ENCODE results near the gene SMS.

SMS gene

GRCh38 chrX:21940356-21940829 is at the start of gene SMS:
SMS (plus strand) TSS chrX:21940709; CDS start chrX:21940825, 116 bp downstream.
- Mint-ChIP-seq H3K36me3 (ENCODE audit: low read depth) (peaks cover 11% of the 10 kb centered on the region), H3K27me3 (ENCODE audit: low read depth) (no peaks in the 10 kb centered on the region), H3K27ac (peak within 1 kb of the TSS; percentile 77), H3K4me1 (ENCODE audit: low read depth) (peaks cover 17% of the 10 kb centered on the region), H3K9me3 (no peaks in the 10 kb centered on the region), H3K4me3 (peak within 1 kb of the TSS; percentile 82)
- peak; percentile 60 for DNase-seq (ENCODE audit: low spot score)

- DNase-seq (ENCODE audit: low spot score): no peak
- Mint-ChIP-seq H3K4me3 (no peak overlapping the region), H3K36me3 (ENCODE audit: low read depth) (no peaks in the 10 kb centered on the region), H3K9me3 (no peaks in the 10 kb centered on the region), H3K27me3 (ENCODE audit: low read depth) (no peaks in the 10 kb centered on the region), H3K4me1 (ENCODE audit: low read depth) (no peaks in the 10 kb centered on the region), H3K27ac (no peak overlapping the region)
Measured at GRCh38 chrX:21905313-21905712, 35.2 kb upstream of the SMS start.

- H3K36me3 Mint-ChIP-seq (ENCODE audit: low read depth): no peaks in the 10 kb centered on the region
- DNase-seq (ENCODE audit: low spot score): no peak
- H3K9me3 Mint-ChIP-seq: no peaks in the 10 kb centered on the region
- H3K27ac Mint-ChIP-seq: no peak overlapping the region
- H3K4me1 Mint-ChIP-seq (ENCODE audit: low read depth): no peaks in the 10 kb centered on the region
- no peaks in the 10 kb centered on the region for H3K27me3 Mint-ChIP-seq (ENCODE audit: low read depth)
- no peak overlapping the region for H3K4me3 Mint-ChIP-seq
Measured at GRCh38 chrX:21905953-21906352, 34.6 kb upstream of the SMS start.

- DNase-seq (ENCODE audit: low spot score): no peak
- Mint-ChIP-seq H3K27me3 (ENCODE audit: low read depth) (no peaks in the 10 kb centered on the region), H3K9me3 (no peaks in the 10 kb centered on the region), H3K4me3 (no peak overlapping the region), H3K4me1 (ENCODE audit: low read depth) (no peaks in the 10 kb centered on the region), H3K36me3 (ENCODE audit: low read depth) (peaks cover 1% of the 10 kb centered on the region), H3K27ac (no peak overlapping the region)
Measured at GRCh38 chrX:21907260-21907659, 33.2 kb upstream of the SMS start.

- peaks cover 1% of the 10 kb centered on the region for H3K36me3 Mint-ChIP-seq (ENCODE audit: low read depth)
Measured at GRCh38 chrX:21911481-21911880, 29.0 kb upstream of the SMS start.

GRCh38 chrX:21912220-21912619 is 28.3 kb upstream of the SMS start:
- no peaks in the 10 kb centered on the region for H3K27me3 Mint-ChIP-seq (ENCODE audit: low read depth)
- no peak overlapping the region for H3K27ac Mint-ChIP-seq
- no peak for DNase-seq (ENCODE audit: low spot score)
- H3K9me3 Mint-ChIP-seq: no peaks in the 10 kb centered on the region
- H3K4me3 Mint-ChIP-seq: no peak overlapping the region
- peaks cover 1% of the 10 kb centered on the region for H3K36me3 Mint-ChIP-seq (ENCODE audit: low read depth)
- no peaks in the 10 kb centered on the region for H3K4me1 Mint-ChIP-seq (ENCODE audit: low read depth)

More at GRCh38 chrX:21911481-21911880, 29.0 kb upstream of the SMS start:
- no peaks in the 10 kb centered on the region for H3K4me1 Mint-ChIP-seq (ENCODE audit: low read depth)
- no peaks in the 10 kb centered on the region for H3K9me3 Mint-ChIP-seq
- no peak overlapping the region for H3K4me3 Mint-ChIP-seq
- DNase-seq (ENCODE audit: low spot score): no peak
- no peaks in the 10 kb centered on the region for H3K27me3 Mint-ChIP-seq (ENCODE audit: low read depth)
- H3K27ac Mint-ChIP-seq: no peak overlapping the region

- H3K4me1 Mint-ChIP-seq (ENCODE audit: low read depth): no peaks in the 10 kb centered on the region
- H3K27me3 Mint-ChIP-seq (ENCODE audit: low read depth): no peaks in the 10 kb centered on the region
- H3K27ac Mint-ChIP-seq: no peak overlapping the region
- no peak overlapping the region for H3K4me3 Mint-ChIP-seq
- peaks cover 1% of the 10 kb centered on the region for H3K36me3 Mint-ChIP-seq (ENCODE audit: low read depth)
- DNase-seq (ENCODE audit: low spot score): no peak
- no peaks in the 10 kb centered on the region for H3K9me3 Mint-ChIP-seq
Measured at GRCh38 chrX:21912989-21913388, 27.5 kb upstream of the SMS start.

GRCh38 chrX:21926116-21926515 is 14.4 kb upstream of the SMS start:
- Mint-ChIP-seq H3K36me3 (ENCODE audit: low read depth) (peaks cover 12% of the 10 kb centered on the region), H3K4me1 (ENCODE audit: low read depth) (peaks cover 21% of the 10 kb centered on the region), H3K4me3 (no peak overlapping the region), H3K27me3 (ENCODE audit: low read depth) (no peaks in the 10 kb centered on the region), H3K27ac (no peak overlapping the region), H3K9me3 (peaks cover 11% of the 10 kb centered on the region)
- no peak for DNase-seq (ENCODE audit: low spot score)

GRCh38 chrX:21926527-21927278 is 13.8 kb upstream of the SMS start:
- H3K4me1 Mint-ChIP-seq (ENCODE audit: low read depth): peaks cover 21% of the 10 kb centered on the region
- H3K4me3 Mint-ChIP-seq: peak overlapping the region; percentile 32
- peaks cover 11% of the 10 kb centered on the region for H3K9me3 Mint-ChIP-seq
- H3K36me3 Mint-ChIP-seq (ENCODE audit: low read depth): peaks cover 12% of the 10 kb centered on the region
- DNase-seq (ENCODE audit: low spot score): peak; percentile 11
- H3K27ac Mint-ChIP-seq: peak overlapping the region; percentile 60
- H3K27me3 Mint-ChIP-seq (ENCODE audit: low read depth): no peaks in the 10 kb centered on the region

GRCh38 chrX:21929209-21929608 is 11.3 kb upstream of the SMS start:
- Mint-ChIP-seq H3K36me3 (ENCODE audit: low read depth) (peaks cover 12% of the 10 kb centered on the region), H3K4me1 (ENCODE audit: low read depth) (peaks cover 26% of the 10 kb centered on the region), H3K27me3 (ENCODE audit: low read depth) (no peaks in the 10 kb centered on the region), H3K9me3 (peaks cover 11% of the 10 kb centered on the region), H3K4me3 (peak overlapping the region; percentile 15), H3K27ac (peak overlapping the region; percentile 55)
- no peak for DNase-seq (ENCODE audit: low spot score)

GRCh38 chrX:21930986-21931385 is 9.5 kb upstream of the SMS start:
- Mint-ChIP-seq H3K4me3 (no peak overlapping the region), H3K27ac (no peak overlapping the region), H3K27me3 (ENCODE audit: low read depth) (no peaks in the 10 kb centered on the region), H3K9me3 (peaks cover 11% of the 10 kb centered on the region), H3K4me1 (ENCODE audit: low read depth) (peaks cover 26% of the 10 kb centered on the region), H3K36me3 (ENCODE audit: low read depth) (peaks cover 12% of the 10 kb centered on the region)
- no peak for DNase-seq (ENCODE audit: low spot score)

- no peaks in the 10 kb centered on the region for H3K27me3 Mint-ChIP-seq (ENCODE audit: low read depth)
- peaks cover 18% of the 10 kb centered on the region for H3K4me1 Mint-ChIP-seq (ENCODE audit: low read depth)
- no peak overlapping the region for H3K4me3 Mint-ChIP-seq
- DNase-seq (ENCODE audit: low spot score): peak; percentile 18
- peak overlapping the region; percentile 52 for H3K27ac Mint-ChIP-seq
- peaks cover 11% of the 10 kb centered on the region for H3K9me3 Mint-ChIP-seq
- peaks cover 12% of the 10 kb centered on the region for H3K36me3 Mint-ChIP-seq (ENCODE audit: low read depth)
Measured at GRCh38 chrX:21932292-21933002, 8.1 kb upstream of the SMS start.

- H3K4me1 Mint-ChIP-seq (ENCODE audit: low read depth): peaks cover 18% of the 10 kb centered on the region
- no peaks in the 10 kb centered on the region for H3K27me3 Mint-ChIP-seq (ENCODE audit: low read depth)
- peaks cover 12% of the 10 kb centered on the region for H3K36me3 Mint-ChIP-seq (ENCODE audit: low read depth)
- DNase-seq (ENCODE audit: low spot score): no peak
- H3K27ac Mint-ChIP-seq: no peak overlapping the region
- peaks cover 11% of the 10 kb centered on the region for H3K9me3 Mint-ChIP-seq
- H3K4me3 Mint-ChIP-seq: no peak overlapping the region
Measured at GRCh38 chrX:21933077-21933476, 7.4 kb upstream of the SMS start.

GRCh38 chrX:21934414-21934813 is 6.1 kb upstream of the SMS start:
- no peak overlapping the region for H3K4me3 Mint-ChIP-seq
- peaks cover 6% of the 10 kb centered on the region for H3K36me3 Mint-ChIP-seq (ENCODE audit: low read depth)
- no peaks in the 10 kb centered on the region for H3K27me3 Mint-ChIP-seq (ENCODE audit: low read depth)
- no peak overlapping the region for H3K27ac Mint-ChIP-seq
- DNase-seq (ENCODE audit: low spot score): no peak
- peaks cover 13% of the 10 kb centered on the region for H3K4me1 Mint-ChIP-seq (ENCODE audit: low read depth)
- peaks cover 7% of the 10 kb centered on the region for H3K9me3 Mint-ChIP-seq

Data from T-helper 2 cell treated with Interferon-gamma antibody and Interleukin-4, amounts not matched to agents 5 μg/mL and 100 μg/mL, for 36 hours (primary cell).